Smooth muscle cell (in vitro differentiated cells): ENCODE results near the gene ARF4. TPM values are rescaled to one million over a fixed set of nuclear protein-coding genes. Genes with fewer than 3 reads are reported as not detected.
"Not testable (repeated sequence)": the region's sequence is repeated elsewhere in the genome, so short reads cannot be mapped to it uniquely, and the experiment has no call there.

ENCODE experiments used
- DNase-seq: peaks from one replicate; lab custom pipeline; 2025; ENCODE audit not compliant: unreplicated experiment; lab: John Stamatoyannopoulos, UW
- H2AFZ ChIP-seq: fragments of 200-600 bp; sonication (generic); 2 replicates; pipeline ENCODE4 v1.6.0; 2016; ENCODE audit warnings: antibody characterized with exemption, low read depth, mild to moderate bottlenecking
- H3F3A ChIP-seq: fragments of 200-600 bp; sonication (generic); 2 replicates; pipeline ENCODE4 v1.6.0; 2017; ENCODE audit warnings: antibody characterized with exemption, low read depth
- H3K27ac ChIP-seq: fragments of 200-600 bp; sonication (generic); 2 replicates; pipeline ENCODE4 v1.5.1; 2016; ENCODE audit warnings: low read depth, mild to moderate bottlenecking
- H3K27me3 ChIP-seq: fragments of 200-600 bp; sonication (generic); 2 replicates; pipeline ENCODE4 v1.6.1; 2016; ENCODE audit warnings: low read depth, mild to moderate bottlenecking
- H3K36me3 ChIP-seq: fragments of 200-600 bp; sonication (generic); 2 replicates; pipeline ENCODE4 v1.5.1; 2016; ENCODE audit warnings: low read depth
- H3K4me1 ChIP-seq: fragments of 200-600 bp; sonication (generic); 2 replicates; pipeline ENCODE4 v1.5.1; 2016; ENCODE audit warnings: low read depth
- H3K4me2 ChIP-seq: fragments of 200-600 bp; sonication (generic); 2 replicates; pipeline ENCODE4 v1.6.0; 2016; ENCODE audit warnings: mild to moderate bottlenecking
- H3K4me3 ChIP-seq: fragments of 200-600 bp; sonication (generic); 2 replicates; pipeline ENCODE4 v1.5.1; 2016; ENCODE audit warnings: mild to moderate bottlenecking
- H3K79me2 ChIP-seq: fragments of 200-600 bp; sonication (generic); 2 replicates; pipeline ENCODE4 v1.6.0; 2016; ENCODE audit warnings: low read depth, mild to moderate bottlenecking
- H3K9ac ChIP-seq: fragments of 200-600 bp; sonication (generic); 2 replicates; pipeline ENCODE4 v1.6.0; 2016; ENCODE audit warnings: low read depth
- H3K9me3 ChIP-seq: fragments of 200-600 bp; sonication (generic); replicated peaks from 2 replicates; pipeline ENCODE4 v1.5.1; 2016; ENCODE audit warnings: low read depth
- H4K20me1 ChIP-seq: fragments of 200-600 bp; sonication (generic); 2 replicates; pipeline ENCODE4 v1.6.0; 2016; ENCODE audit warnings: low read depth
- CTCF ChIP-seq: fragments of 200-600 bp; sonication (generic); IDR thresholded peaks from 2 replicates; pipeline ENCODE4 v1.5.1; 2017; ENCODE audit warnings: borderline replicate concordance, mild to moderate bottlenecking, antibody characterized with exemption; ENCODE audit not compliant: insufficient read depth, poor library complexity, severe bottlenecking
- WGBS: methylation state at CpG from one replicate; pipeline ENCODE4 v1.1.7; 2016; ENCODE audit warnings: low lambda C conversion rate; 5-methylcytosine and 5-hydroxymethylcytosine counted together
- polyA plus RNA-seq: library from polyadenylated mRNA; unstranded; fragments of >200 nt; fragmentation: Nextera tagmentation; extraction: Ambion mirVana; gene quantifications from 2 replicates; pipeline ENCODE4 v1.2.1, GENCODE V29; 2016
- total RNA-seq: library from RNA; depleted of rRNA; stranded (reverse); fragments of >200 nt; gene quantifications from 2 replicates; pipeline ENCODE4 v1.2.3, GENCODE V29; 2014

Gene ARF4
- total and polyA plus RNA-seq, 2 experiments from 2014 or later: 688 TPM

- H3K4me3 ChIP-seq: no peak overlapping the region
Measured at GRCh38 chr3:57616233-57616632, 19.1 kb upstream of the ARF4 start.

GRCh38 chr3:57611870-57612269 is 14.7 kb upstream of the ARF4 start:
- not testable (repeated sequence) for H4K20me1 ChIP-seq, H3K9me3 ChIP-seq, H3F3A ChIP-seq, H3K4me3 ChIP-seq, H2AFZ ChIP-seq, H3K27ac ChIP-seq, H3K4me2 ChIP-seq, H3K36me3 ChIP-seq, DNase-seq, H3K9ac ChIP-seq, H3K79me2 ChIP-seq, H3K4me1 ChIP-seq, H3K27me3 ChIP-seq
- over 99% methylated on average over 5 of the region's 5 CpGs for WGBS

More at GRCh38 chr3:57616233-57616632, 19.1 kb upstream of the ARF4 start:
- WGBS: 96% methylated on average over 3 of the region's 3 CpGs
- Histone ChIP-seq H3K9me3 (no peaks in the 10 kb centered on the region), H3K4me1 (no peaks in the 10 kb centered on the region), H3K27ac (no peak overlapping the region), H3K4me2 (no peak overlapping the region), H3K27me3 (no peaks in the 10 kb centered on the region), H3F3A (no peaks in the 10 kb centered on the region), H4K20me1 (no peaks in the 10 kb centered on the region), H3K9ac (no peak overlapping the region), H2AFZ (no peak overlapping the region), H3K79me2 (no peaks in the 10 kb centered on the region), H3K36me3 (no peaks in the 10 kb centered on the region)
- TF ChIP-seq CTCF: no peak
- DNase-seq: no peak

GRCh38 chr3:57605683-57606082 is 8.5 kb upstream of the ARF4 start:
- Histone ChIP-seq H3K36me3 (peaks cover 13% of the 10 kb centered on the region), H3K4me2 (no peak overlapping the region), H3K9me3 (no peaks in the 10 kb centered on the region), H3K27ac (no peak overlapping the region), H3K9ac (no peak overlapping the region), H3K4me1 (no peaks in the 10 kb centered on the region), H3K4me3 (no peak overlapping the region), H3F3A (no peaks in the 10 kb centered on the region), H4K20me1 (no peaks in the 10 kb centered on the region), H3K27me3 (no peaks in the 10 kb centered on the region), H2AFZ (no peak overlapping the region), H3K79me2 (no peaks in the 10 kb centered on the region)
- no peak for TF ChIP-seq CTCF
- no peak for DNase-seq

- no peaks in the 10 kb centered on the region for H4K20me1 ChIP-seq
- H3K79me2 ChIP-seq: peaks cover under 1% of the 10 kb centered on the region
- WGBS: 94% methylated on average over 2 of the region's 2 CpGs
- TF ChIP-seq CTCF: no peak
- H3K27me3 ChIP-seq: no peaks in the 10 kb centered on the region
- no peak for DNase-seq
- no peak overlapping the region for H3K4me3 ChIP-seq
- no peak overlapping the region for H3K9ac ChIP-seq
- H3K4me1 ChIP-seq: no peaks in the 10 kb centered on the region
- H3K4me2 ChIP-seq: no peak overlapping the region
- no peak overlapping the region for H2AFZ ChIP-seq
- no peak overlapping the region for H3K27ac ChIP-seq
- peaks cover 13% of the 10 kb centered on the region for H3K36me3 ChIP-seq
- no peaks in the 10 kb centered on the region for H3F3A ChIP-seq
- no peaks in the 10 kb centered on the region for H3K9me3 ChIP-seq
Measured at GRCh38 chr3:57604971-57605370, 7.8 kb upstream of the ARF4 start.
